IPS DF 19.7 (cell line): ENCODE results near the gene HERC2.
"Not testable (repeated sequence)": the region's sequence is repeated elsewhere in the genome, so short reads cannot be mapped to it uniquely, and the experiment has no call there.

Source experiments
- DNase-seq: peaks from one replicate; pipeline ENCODE4 v3.0.0-alpha.2; 2013; ENCODE audit warnings: low read depth, low spot score

HERC2 gene

GRCh38 chr15:28281876-28282275 lies 40.1 kb downstream of the HERC2 start:
- no peak for DNase-seq

DNA sequence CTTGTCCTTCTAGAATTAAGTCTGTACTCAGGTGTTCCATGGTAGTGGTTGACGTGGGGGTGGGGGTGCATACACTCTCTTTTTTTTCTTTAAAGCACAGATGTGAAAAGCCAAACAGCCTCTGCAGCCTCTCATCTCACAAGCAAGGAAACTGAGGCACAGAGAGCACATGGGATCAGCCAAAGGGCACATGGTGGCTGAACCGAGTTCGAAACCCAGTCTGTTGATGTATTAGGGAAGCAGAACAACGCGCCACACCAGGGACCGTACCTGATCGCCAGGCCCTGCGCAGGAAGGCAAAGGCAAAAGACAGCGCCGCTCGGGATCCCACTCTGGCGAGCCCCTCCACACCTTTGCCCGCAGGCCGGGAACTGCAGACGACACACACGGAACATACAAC lies 47.3 kb downstream of the HERC2 start:
- DNase-seq = no peak

GRCh38 chr15:28273873-28274610 lies 47.9 kb downstream of the HERC2 start:
- no peak for DNase-seq

GRCh38 chr15:28273468-28273867 lies 48.5 kb downstream of the HERC2 start:
- peak; percentile 9 for DNase-seq

DNA sequence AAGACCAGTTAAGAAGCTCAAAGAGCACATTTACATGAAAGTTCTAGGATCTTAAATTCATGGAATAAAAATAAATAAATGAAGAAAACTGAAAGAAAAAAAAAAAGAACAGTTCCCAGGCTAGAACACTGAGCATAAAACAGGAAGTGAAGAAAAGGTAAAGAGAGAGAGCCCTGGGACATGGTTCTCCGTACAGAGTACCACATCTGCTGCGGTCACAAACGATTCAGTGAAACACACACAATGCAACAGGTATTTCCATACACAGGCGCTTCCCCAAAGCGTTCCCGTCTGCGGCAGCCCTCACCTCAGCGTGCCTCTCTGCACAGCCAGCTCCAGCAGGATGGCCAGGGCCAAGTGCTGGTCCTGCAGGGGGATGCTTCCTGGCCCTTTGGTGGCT lies 49.4 kb downstream of the HERC2 start:
- no peak for DNase-seq

DNA sequence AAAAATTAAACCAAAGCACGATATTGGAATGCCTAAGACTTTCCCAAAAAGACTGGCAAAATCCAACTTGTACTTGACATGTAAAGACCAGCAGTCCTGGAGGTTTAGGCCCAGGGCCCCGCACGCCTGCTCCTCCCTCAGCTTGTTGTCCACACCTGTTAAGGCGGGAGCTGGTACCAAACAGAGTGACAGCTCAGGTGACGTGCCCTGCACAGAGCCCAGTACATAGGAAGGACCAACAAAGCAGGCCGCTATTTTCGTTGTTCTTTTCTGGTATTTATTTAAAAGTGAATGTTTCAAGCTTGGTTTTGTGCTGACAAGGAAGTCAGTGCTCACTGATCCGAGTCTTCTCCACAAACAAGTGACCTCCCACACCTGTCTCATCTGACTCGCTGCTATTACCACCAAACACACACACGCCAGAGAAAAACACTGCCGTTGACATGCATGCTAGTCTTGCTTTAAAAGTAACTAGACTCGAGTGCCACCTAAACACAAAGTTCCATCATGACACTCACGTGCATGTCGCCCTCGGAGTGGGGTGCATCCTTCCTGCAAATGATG lies 50.2 kb downstream of the HERC2 start:
- no peak for DNase-seq

DNA sequence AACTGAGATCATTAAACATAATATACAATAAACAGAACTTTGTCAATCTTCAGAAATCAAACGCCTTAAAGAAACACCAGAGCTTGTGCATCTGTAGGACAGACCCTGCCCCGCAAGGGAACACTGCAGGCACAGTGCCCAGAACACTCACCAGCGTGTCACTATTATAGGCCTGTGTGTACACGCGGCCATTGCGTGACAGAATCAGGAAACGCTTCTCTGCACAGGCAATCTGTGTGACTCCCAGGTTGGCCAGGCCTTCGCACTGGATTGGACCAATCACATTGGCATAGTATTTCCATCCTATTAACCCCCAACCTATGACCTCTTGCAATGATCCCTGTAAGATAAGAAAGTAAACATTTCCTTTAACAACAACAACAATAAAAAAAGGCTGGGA lies 52.9 kb downstream of the HERC2 start:
- DNase-seq = no peak

DNA sequence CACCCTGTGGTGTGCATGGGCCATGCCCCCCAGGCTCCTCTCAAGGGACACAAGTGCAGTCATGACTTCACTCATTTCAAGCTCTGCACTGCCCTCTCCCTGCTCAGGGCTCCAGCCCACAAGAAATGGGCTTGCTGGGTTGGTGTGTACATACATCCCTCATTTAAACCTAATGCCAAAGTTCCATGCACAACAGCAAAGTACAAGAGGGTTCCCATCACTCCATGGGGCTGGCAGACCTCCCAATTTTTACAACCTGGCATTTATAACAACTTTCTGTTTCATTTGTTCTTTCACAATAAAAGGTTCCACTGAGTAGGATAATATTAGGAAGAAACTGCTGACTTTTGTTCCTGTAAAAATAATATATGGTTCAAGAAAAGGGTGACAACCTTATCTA lies 54.3 kb downstream of the HERC2 start:
- DNase-seq = no peak

DNA sequence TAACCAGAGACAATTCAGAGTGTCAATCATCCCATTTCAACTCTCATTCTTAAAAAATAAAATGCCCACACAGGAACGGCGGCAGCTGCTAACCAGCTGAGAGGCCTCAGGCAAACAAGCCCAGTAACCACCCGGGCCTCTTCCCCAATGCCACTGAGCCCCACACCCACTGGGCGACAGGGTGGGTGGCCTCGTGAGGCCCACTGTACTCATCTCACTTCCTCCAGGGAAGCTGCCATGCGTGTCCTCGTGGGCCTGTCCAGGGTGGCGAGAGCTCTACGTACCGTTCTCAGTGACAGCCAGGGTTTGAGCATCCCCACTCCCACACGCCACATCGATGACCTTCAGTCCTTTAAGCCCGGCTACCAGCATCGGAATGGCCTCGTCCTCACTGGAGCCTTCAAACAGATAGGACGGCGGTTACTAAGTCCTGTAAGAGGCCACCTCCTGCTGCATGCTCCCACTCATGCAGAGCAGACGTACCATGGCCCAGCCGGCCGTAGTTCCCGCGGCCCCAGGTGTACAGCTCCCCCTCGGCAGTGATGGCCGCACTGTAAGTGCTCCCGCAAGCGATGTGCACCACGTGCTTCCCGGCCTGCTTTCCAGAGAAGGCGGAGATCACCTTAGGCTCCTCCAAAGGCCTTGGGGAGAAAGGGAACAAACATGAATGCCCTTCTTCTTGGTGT lies 56.5 kb downstream of the HERC2 start:
- no peak for DNase-seq

- DNase-seq = no peak
These were observed 57.8 kb downstream of the HERC2 start for GRCh38 chr15:28264166-28264565.

DNA sequence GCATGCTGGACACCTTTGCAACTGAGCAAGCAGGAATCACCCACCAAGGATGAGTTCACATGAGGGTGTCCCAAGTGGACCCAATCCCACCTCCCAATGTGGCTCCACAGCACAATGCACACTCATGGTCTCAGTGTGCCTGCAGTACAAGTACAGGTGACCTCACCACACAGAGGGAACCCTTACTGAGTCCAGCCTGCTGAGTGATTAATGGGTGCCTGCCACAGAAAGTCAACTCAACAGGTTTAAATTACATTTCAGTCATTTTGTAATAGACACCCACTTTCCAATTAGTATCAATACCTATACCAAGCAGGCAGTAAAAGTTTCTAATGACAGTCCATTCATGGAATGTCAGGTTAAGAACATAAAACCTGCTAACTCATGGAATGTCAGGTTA lies 59.5 kb downstream of the HERC2 start:
- no peak for DNase-seq

DNA sequence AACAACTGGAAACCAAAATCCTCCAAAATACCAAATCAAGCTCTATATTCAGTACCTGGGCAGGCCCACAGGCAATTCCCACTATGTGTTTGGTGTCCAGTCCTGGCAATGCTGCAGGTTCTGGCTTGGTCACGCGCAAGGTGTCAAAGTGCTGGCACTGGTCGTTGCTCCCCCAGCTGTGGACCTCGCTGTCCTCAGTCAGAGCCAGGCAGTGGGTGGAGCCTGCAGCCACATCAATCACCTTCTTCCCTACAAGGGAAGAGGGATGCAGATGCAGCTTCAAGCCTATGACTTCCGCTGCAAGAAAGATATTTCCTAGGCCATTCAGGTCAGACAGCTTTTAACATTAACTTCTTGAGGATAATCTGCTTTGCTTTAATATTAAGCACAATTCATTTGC lies 61.3 kb downstream of the HERC2 start:
- no peak for DNase-seq

- DNase-seq = no peak
These were observed 61.7 kb downstream of the HERC2 start for GRCh38 chr15:28260317-28260716.

DNA sequence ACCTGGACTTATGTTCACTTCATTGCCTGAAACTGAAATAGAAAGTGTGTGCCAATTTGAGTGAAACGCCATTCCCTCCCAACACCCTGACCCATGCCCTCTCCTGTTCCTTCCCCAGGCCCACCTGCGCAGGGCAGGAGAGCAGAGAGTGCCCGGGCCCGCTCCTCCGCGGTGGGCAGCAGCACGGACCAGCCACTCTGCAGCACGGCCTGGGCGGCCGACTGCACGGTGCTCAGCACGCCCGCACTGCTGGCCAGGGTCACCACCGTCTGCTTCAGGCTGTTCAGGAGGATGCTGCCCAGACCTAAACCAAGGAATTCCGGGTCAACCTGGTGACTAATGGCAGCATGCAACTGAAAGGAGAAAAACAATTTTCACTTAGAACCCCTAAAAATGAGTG lies 66.0 kb downstream of the HERC2 start:
- DNase-seq = no peak

DNA sequence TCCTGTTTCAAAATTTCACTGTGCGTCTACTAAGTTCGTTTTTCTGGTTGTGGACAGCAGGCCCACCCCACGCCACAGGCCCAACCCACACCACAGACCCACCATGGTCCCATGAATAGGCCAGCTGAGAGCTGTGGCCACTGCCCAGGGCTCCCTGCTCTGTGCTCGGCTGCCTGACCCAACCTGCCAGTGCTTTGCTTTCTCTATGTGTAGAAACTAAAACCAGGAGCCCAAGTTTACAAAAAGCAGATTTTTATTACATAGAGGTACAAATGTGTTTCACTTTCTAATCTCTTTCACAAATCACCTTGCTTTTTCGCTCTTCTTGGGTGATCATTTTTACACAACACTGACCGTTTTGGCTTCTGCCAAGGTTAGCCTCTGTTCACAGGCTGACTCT lies 69.1 kb downstream of the HERC2 start:
- DNase-seq = no peak

DNA sequence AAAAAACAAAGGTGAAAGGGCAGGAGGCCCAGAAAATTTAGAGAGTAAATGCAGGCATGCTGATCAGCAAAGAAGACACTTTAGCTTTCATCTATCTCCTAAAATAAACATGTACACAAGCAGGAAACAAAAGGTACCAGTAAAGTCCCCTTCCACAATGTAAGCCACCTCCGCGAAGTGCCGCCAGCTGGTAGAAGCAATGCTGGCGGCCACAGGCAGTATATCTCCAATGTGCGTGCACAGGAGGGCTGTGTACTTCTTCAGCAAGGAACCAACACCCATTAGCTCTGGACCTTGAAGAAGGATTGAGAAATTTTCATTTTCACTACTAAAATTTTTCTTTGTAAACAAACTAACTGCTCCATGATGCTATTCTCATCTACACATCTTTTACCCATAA lies 75.4 kb downstream of the HERC2 start:
- no peak for DNase-seq

- DNase-seq = no peak
These were observed 78.1 kb downstream of the HERC2 start for GRCh38 chr15:28243901-28244300.

- no peak for DNase-seq
These were observed 78.6 kb downstream of the HERC2 start for GRCh38 chr15:28243399-28243798.

GRCh38 chr15:28238296-28238695 lies 83.7 kb downstream of the HERC2 start:
- not testable (repeated sequence) for DNase-seq

DNA sequence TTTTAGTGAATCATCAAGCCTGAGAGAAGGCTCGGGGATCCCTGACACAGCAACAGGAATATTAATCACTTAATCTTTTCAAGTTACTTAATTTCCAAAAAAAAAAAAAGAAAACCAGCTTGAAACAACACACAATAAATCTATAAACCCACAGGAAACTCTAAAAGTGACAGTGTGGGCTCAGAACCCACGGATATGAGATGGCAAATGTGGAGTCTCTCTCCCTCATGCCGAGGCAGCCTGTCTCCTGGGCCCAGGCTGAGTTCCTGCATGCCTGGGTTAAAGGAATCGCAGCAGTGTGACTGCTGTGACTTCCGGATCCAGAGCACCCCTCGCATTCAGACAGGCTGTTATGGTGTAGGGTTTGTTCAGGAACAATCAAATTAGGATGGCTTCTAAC lies 90.2 kb downstream of the HERC2 start:
- not testable (repeated sequence) for DNase-seq

DNA sequence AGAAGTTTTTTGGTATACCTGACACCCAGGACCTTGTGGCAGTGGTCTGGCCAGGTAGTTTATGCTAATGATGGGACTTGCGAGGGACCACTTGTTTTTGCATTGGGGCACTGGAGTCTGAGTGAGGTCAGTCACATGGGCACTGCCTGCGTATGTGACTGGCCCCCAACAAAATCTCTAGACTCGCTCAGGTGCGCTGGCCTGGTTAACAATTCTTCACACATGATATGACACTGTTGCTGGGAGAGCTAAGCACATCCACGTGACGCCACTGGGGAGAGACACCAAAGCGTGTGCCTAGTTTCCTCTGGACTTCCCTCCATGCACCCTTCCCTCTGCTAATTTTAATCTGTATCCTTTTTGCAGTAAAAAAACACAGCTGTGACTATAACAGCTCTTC lies 90.6 kb downstream of the HERC2 start:
- not testable (repeated sequence) for DNase-seq

GRCh38 chr15:28228990-28229640 lies 92.9 kb downstream of the HERC2 start:
- DNase-seq = not testable (repeated sequence)

DNA sequence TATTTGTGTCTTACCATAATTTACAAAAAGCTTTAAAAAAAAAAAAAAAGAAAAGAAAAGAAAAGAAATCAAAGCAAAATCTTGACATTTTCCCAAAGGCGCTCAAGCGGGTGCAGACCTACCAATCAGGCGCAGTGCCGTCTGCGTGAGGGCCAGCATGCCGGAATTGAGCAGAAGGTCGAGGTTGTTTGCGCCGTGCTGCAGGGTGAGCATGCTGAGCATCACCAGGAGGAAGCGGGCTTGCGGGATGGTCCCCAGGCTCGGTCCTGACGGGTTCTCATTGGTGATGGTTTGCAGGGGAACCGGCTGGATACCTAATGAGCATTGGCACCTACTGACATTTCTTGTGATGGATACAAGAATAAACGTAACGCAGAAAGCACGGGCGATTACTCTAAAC lies 93.9 kb downstream of the HERC2 start:
- DNase-seq = no peak
